Activated T-helper 1 cell treated with Interleukin-2 at 50 U/mL for 16 hours (primary cell): ENCODE results near the gene MTA1.

ENCODE experiments used
- DNase-seq: peaks from one replicate; pipeline ENCODE4 v3.0.0-alpha.2; 2020; ENCODE audit warnings: low read depth

MTA1 gene

GRCh38 chr14:105445901-105446845 lies 26.5 kb downstream of the MTA1 start:
- no peak for DNase-seq

GRCh38 chr14:105446971-105447370 lies 27.3 kb downstream of the MTA1 start:
- DNase-seq, result no peak

DNA sequence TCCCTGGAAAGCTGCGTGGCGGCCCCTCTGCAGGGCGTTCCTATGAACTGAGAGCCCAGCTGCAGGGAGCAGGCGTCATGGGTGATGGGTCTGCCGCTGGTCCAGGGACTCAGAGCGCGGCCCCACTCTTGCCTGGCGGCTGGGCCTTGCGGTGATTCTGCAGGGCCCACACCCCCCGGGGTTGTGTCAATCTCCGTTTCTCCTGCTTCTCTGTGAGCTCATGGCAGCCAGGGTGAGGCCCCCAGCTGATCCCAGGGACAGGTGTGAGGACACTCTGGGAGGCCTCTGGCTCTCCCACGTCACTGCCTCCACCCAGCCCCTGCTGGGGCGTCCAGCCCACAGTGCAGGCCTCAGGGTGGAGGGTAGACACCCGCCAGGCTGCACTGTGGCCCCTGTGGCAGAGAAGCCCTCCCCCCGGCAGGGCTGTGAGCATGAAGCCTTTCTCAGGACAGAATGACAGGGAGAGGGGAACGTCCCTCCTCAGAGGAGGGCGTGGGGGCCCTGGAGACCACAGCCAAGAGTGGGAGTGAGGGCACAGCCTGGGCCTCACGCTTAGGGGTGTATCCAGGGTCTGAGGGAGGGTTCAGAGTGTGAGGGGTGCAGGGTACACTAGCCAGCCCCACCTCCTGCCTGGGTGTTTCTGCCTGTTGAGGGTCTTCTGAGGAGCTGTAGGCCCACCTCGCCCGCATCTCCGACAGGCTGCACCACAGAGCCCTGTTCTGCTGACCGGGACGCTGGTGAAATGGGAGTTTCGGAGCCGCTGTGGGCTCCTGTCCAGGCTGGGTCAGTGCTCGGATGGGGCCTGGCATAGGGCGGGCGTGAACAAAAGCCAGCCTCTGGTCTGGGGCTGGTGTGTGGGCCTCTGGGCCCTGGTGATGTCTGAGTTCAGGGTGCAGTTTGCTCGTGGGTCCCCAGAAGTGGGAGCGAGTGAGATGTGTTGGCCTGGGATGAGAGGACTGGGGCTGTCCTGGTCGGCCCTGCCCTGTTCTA lies 28.3 kb downstream of the MTA1 start:
- DNase-seq, result no peak

DNA sequence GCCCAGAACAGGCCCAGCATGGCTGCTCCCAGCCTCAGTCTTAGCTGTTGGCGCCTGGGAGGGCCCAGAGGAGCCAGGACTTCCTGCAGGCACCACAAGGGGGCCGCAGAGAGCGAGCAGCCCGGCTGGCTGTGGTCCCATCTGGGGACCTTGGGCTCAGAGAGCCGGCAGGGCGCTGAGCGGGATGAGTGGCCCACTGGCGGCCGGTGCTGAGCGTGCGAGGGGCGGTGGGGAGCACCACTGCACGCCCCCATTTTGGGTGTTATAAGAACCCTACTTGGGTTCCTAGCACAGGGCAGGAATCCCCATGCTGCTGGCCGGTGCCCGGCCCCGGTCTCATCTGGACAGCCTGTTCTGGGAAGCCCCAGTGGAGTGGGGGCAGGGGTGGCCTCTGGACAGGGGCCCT lies 29.1 kb downstream of the MTA1 start:
- peak; percentile 48 for DNase-seq

DNA sequence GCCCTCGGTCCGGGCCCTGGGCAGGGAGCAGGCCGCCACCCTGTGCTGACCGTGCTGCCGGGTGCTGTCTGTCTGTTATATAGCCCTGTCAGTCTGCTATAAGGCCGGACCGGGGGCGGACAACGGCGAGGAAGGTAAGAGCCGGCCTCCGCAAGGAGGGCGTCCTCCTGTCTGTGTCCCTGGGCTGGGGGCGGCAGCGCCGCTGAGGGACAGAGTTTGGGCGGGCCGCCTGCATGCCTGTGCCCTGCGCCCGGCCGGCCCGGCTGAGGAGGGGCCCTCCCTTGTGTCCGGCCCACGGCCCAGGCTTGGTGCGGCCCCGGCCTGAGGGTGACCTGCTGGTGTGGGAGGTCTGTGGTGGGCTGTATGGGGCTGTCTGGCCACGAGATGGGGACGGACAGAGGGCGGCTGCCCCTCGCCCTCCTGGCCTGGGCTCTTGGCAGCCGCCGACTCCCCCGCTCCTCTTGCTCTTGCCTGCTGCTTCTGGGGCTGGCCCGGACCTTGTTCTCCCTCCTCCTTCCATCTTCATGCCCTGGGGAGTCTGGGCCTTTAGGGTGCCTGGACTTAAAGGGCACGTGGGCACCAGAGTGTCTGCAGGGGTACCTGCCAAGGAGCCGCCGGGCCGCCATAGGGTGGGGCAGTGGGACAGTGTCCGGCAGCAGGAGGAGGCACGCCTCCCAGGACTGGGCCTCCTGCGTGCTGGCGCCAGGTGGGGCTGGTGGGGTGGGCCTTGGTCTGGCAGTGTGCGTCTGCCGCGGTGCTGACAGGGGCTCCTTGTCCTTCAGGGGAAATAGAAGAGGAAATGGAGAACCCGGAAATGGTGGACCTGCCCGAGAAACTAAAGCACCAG lies 29.9 kb downstream of the MTA1 start:
- DNase-seq, result no peak

GRCh38 chr14:105450123-105450505 lies 30.5 kb downstream of the MTA1 start:
- DNase-seq, result no peak

GRCh38 chr14:105450864-105451720 lies 31.5 kb downstream of the MTA1 start:
- no peak for DNase-seq

DNA sequence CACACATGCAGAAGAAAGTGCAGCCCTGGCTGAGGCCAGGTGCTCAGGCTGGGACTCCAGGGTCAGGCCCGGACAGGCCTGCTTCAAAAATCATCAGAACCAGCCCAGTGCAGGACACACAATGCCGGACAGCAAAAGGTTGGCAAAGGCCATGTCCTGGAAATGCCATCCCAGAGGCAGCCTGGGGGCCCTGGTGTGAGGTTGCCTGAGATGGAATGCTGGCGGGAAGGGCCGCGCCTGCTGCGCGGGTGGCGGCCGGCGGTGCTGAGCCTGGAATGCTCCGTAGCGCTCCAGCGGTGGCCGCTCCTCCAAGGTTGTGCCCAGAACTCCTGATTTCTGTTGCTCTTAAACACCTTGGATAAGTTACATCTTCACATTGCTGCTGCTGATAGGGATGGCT lies 33.3 kb downstream of the MTA1 start:
- DNase-seq, result no peak

- DNase-seq, result no peak
Observed at GRCh38 chr14:105453847-105454246, 34.2 kb downstream of the MTA1 start.

- DNase-seq, result no peak
Observed at GRCh38 chr14:105455086-105455640, 35.5 kb downstream of the MTA1 start.

- no peak for DNase-seq
Observed at GRCh38 chr14:105455766-105456660, 36.4 kb downstream of the MTA1 start.

GRCh38 chr14:105456736-105457617 lies 37.4 kb downstream of the MTA1 start:
- DNase-seq, result no peak

DNA sequence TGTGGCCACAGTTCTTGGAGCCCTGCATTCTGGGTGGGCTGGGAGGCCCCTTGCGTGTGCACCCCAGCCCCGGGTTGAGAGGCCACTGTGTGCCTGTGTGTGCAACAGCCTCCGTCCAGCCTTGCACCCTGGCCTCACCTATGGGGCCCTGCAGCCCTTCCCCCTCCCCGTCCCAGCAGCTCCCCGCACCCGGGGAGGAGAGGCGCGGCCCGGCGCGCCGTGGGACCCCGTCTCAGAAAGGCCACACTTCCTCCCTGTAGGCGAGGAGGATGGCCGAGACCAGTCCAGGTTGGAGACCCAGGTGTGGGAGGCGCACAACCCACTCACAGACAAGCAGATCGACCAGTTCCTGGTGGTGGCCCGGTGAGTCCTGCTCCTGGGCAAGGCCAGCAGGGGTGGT lies 38.4 kb downstream of the MTA1 start:
- no peak for DNase-seq

DNA sequence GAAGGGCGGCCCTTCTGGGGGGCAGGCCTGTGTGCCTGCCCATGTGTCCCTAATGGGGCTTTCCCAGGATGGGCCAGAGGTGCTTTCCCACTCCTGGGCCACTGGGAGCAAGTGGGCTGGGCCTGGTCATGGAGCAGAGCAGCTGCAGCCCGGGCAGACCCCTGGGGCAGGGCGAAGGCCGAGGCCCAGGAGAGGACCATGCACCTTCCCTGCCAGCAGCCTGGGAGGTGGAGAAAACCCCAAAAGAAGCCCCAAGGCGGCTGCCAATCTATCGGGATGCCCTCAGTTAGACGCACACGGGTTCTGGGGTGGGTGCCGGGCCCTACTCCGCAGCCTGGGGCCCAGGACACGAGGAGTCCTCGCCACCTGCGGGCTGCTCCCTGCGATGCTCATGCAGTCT lies 38.9 kb downstream of the MTA1 start:
- DNase-seq, result no peak

DNA sequence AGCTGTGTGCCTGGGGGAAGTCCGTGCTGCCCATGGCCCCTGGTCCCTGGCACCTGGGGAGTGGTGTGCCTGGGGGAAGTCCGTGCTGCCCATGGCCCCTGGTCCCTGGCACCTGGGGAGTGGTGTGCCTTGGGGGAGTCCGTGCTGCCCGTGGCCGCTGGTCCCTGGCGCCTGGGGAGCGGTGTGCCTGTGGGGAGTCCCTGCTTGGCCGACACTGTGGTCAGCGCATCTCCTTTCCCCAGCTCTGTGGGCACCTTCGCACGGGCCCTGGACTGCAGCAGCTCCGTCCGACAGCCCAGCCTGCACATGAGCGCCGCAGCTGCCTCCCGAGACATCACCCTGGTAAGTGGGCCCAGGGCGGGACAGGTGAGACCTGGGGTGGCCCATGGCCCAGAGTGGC lies 40.5 kb downstream of the MTA1 start:
- no peak for DNase-seq

GRCh38 chr14:105460616-105461015 lies 41.0 kb downstream of the MTA1 start:
- no peak for DNase-seq

DNA sequence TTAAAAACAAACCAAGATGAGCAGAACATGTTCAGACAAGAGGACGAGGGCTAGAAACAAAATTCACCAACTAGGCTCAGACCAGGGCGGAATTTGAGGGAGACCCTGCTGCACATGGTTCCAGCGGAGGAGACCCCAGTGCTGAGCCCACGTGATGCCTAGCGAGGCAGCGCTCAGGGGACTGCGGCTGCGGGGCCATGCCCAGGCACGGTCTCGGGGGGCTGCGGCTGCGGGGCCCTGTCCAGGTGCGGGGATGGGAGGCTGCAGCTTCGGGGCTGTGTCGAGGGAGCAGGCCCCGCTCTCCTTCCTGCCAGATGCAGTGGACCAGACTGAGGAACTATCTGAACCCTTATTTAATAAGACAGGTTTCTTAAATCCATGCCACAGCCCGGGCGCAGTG lies 42.3 kb downstream of the MTA1 start:
- DNase-seq, result no peak

DNA sequence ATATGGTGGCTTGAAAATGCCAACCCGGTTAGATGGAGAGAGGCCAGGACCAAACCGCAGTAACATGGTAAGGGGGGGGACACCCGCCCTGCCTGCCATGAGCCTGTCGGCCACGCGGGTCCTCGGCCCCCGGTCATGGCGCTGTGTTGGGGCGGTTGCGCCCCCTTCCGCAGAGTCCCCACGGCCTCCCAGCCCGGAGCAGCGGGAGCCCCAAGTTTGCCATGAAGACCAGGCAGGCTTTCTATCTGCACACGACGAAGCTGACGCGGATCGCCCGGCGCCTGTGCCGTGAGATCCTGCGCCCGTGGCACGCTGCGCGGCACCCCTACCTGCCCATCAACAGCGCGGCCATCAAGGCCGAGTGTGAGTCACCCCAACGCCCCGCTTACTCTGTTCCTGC lies 44.9 kb downstream of the MTA1 start:
- DNase-seq, result no peak
